Epidermal melanocyte (primary cell): ENCODE data around the gene PLIN5.

ENCODE experiments used
- DNase-seq: peaks from one replicate; pipeline ENCODE4 v3.0.0; 2011; ENCODE audit warnings: low spot score; ENCODE audit not compliant: insufficient read length

Gene PLIN5, protein sequence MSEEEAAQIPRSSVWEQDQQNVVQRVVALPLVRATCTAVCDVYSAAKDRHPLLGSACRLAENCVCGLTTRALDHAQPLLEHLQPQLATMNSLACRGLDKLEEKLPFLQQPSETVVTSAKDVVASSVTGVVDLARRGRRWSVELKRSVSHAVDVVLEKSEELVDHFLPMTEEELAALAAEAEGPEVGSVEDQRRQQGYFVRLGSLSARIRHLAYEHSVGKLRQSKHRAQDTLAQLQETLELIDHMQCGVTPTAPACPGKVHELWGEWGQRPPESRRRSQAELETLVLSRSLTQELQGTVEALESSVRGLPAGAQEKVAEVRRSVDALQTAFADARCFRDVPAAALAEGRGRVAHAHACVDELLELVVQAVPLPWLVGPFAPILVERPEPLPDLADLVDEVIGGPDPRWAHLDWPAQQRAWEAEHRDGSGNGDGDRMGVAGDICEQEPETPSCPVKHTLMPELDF

DNA sequence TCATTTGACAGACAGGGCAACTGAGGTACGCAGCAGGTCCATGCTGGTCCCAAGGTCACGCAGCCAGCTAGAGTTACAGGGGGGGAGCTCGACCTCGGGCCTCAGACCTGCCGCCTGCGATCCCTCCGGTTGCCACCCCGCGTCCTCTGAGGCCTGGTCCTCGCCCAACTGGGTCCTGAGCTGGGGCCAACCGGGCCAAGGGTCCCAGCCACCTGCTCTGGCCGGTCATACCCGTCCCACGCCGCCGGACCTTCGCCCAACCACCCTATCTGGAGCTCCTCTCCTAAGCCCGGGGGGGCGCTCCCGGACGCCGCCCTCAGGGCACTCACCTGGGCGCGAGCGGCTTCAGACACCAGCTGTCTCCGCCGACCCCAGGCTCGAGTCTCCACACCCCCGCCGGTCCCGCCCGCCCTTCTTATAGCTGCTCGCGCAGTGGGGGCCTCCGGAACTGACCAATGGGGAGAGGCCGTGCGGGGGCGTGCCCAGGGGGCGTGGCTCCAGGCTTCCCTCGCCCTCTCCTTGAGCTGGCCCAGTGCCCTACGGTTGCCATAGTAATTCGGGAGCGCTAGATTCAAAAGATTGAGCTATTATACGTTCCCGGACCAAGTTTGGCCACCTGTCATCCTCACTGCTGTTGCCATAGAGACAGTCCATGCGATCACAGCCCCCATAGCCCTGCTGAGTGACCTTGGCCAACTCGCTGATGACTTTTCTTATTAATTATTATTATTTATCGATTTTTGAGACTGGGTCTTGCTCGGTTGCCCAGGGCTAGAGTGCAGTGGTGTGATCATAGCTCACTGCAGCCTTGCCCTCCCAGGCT is at the start of gene PLIN5:
Gene PLIN5 (minus strand): TSS at position 389 of the 823 bp plus-strand sequence. CDS start 1,150 bp downstream, outside the sequence.
- DNase-seq: no peak

DNA sequence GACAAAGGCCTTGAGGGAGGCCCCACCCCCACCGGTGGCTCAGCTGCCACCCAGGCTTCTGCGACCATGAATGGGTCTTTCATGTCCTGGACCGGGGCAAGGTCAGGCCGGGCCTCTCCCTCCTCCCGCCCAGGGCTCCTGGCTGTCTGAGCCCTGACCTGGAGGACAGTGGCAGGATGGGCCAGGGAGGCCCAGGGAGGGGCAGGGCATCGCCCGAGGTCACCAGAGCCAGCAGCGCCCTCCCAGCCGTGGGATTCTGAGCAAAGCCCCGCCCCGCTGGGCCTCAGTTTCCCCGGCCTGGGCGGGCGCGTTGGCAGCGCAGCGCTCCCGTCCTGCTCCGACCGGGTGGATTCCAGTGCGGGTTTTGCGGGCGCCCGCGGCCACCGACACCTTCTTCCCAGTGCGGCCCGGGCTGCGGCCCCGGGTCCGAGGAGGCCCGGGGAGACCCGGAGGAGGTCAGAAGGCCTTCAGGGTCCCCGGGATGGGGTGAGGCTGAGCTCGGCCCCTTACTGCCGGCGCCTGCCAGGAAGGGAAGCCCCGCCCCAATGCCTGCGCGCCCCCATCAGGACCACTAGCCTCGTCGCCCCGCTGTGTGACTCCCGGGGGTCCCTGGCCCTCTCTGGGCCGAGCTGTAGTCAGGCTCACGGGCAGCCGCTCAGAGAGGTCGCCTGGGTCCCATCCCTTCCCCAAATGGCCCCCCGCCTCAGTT is 49.1 kb upstream of the PLIN5 start:
- DNase-seq: no peak

DNA sequence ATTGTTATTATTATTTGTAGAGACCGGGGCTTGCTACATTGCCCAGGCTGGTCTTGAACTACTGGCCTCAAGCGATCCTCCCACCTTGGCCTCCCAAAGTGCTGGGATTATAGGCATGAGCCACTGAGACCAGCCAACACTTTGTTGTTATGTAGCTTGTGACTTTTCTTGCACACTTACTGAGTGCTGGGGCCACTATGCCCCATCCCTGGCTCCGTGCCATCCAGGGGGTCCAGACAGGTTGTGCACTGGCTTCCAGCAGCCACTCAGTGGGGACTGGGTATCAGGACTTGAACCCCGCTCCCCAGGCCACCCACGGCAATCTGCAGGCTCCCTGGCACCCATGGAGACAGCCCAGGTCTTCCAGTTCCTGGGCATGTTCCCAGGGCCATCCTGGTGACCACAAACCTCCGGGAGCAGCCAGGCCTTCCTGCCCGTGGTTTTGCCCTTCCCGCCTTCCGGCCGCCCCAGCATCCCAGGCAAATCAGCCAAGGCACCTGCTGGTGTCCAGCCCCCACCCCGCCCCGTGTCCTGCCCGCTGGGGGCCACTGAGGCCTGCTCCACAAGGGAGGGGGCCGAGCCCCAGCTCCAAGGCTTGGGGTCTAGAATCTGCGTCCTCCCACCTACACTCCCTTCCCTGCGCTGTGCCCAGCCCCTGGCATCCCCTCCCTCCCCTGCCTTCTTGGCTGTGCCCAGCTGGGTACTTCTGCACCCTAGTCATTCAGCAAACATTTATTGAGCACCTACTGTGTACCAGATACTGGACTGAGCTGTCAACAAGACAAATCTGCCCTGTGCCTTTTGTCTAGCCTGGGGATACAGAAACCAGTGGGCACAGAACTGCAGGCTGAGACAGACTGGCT is 48.2 kb upstream of the PLIN5 start:
- DNase-seq: no peak

DNA sequence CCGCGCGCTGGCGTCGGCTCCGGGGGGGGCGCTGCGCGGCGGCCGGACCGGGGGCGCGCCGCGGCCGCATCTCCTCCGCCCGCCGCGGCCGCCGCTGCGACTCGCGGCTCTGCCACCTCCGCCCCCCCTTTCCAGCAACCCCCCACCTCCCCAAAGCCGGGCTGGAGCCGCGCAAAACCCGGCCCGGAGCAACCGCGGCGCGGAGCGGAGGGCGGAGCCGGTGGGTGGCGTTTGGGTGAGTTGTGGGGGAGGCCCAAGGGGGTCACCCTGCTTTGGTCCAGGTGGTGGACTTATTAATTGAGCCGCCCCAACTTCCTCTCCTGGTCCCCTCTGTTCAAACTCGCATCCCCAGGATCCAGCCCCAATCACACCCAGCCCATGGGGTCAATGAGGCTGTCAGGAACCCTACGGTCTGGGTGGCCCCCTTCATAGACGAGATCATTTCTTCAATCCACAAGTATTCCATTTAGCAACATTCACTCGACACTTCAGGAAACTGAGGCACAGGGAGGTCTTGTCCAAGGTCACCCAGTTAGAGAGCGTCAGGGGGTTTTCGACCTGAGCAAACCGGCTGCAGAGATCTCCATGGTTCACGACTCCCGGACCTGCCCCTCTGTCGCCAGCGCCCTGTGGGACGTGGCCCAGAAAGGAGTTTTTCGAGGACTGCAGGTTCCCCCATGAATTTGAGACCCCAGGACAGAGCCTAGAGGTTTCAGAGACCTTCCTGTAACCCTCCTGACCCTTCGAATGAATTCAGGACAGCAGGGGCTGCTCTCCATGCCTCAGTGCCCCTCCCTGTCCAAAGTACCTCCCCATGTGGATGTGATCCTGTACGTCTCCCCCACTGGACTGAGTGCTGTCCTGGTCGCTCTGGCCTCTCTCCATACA is 46.9 kb upstream of the PLIN5 start:
- DNase-seq: no peak

GRCh38 chr19:4580961-4581665 is 46.1 kb upstream of the PLIN5 start:
- DNase-seq: no peak

DNA sequence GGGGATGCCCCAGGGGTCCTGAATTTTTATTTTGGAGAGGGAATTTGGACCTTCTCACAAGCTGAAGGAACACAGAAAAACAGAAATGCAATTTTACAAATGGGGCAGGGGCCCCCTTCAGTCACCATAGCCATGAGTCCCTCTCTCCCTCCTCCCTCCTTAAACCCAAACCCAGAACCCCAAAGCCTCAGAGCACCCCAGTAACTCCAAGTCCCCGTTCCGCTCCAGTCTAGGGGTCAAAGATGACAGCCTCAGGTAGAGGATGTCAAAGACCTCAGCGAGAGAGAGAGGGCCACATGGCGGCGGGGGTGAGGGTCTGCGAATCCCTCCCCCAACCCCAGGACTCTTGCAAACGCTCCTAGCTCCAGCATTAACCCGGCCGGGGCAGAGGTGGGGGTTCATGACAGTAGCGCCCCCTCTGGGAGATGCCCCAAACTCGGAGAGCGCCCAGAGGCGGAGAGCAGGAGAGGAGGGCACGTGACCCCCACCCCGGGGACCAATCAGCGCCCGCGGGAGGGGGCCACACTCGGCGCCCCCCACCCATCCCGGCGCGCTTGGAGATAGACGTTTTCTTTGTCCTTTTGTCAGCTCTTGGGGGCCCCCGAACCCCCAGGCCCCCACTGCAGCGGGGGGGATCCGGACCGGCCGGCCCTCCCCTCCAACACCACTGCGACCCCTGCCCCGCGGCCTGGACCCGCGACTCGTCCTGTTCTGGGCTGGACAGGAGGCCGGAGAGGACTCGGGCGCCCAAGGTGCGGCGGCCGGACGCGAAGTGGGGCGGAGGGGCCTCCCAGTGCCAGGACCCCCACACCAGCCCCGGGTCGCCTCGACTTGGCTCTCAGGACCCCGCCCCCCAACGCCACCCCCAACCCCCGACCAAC is 45.2 kb upstream of the PLIN5 start:
- DNase-seq: no peak

GRCh38 chr19:4579389-4579788 is 44.4 kb upstream of the PLIN5 start:
- DNase-seq: no peak

- no peak for DNase-seq
Observed at GRCh38 chr19:4578552-4579248, 43.7 kb upstream of the PLIN5 start.

- peak; percentile 14 for DNase-seq
Observed at GRCh38 chr19:4577020-4577782, 42.2 kb upstream of the PLIN5 start.

- DNase-seq: peak; percentile 90
Observed at GRCh38 chr19:4576016-4576933, 41.3 kb upstream of the PLIN5 start.

DNA sequence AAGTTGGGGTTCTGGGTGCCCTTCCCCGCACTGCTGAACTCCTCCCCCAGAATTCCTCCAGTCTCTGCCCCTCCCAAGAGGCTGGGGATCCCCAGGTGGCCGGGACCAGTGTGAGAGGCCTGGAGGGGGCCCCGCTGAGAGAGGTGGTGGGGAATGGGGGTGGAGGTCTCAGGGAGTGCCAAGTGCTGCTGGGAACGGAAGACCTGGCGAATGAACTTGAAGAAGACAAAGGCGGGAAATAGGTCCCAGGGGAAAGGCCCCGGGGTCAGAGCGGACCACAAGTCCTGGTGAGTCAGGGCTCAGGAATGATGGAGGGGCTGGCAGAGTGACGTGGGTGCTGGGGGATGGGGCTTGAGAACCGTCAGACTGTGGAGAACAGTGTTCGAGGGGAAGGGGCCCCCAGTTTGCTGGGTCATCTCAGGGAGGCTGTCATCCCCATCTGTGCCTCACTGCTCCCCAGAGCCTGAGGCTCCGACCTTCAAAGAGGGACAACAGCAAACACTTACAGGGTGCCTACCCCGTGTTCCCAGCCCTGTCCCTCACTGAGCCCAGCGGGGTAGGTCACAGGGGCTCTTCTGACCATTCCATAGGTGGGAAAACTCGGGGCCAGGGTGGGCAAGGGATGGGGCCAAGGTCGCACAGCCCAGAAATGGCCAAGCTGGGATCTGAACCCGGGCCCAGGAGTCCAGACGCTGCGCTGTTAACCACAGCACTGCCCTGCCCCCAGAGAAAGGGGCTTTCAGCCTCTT is 40.4 kb upstream of the PLIN5 start:
- peak; percentile 87 for DNase-seq

DNA sequence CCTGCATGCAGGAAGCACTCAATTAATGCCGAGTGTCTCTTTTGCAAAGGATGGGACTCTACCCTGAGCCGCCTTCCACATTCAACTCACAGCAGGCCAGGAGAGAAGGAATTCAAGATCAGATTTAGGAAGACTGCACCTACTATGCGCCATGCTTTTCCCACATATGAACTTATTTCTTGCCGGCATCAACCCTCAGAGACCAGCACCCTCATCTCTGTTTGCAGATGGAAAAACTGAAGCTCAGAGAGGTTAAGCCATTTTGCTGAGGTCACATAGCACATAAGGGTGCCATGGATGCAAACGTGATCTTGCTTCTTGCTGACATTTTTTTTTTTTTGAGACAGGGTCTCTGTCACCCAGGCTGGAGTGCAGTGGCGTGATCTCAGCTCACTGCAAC is 38.7 kb upstream of the PLIN5 start:
- no peak for DNase-seq

- no peak for DNase-seq
Observed at GRCh38 chr19:4571305-4571917, 36.4 kb upstream of the PLIN5 start.

DNA sequence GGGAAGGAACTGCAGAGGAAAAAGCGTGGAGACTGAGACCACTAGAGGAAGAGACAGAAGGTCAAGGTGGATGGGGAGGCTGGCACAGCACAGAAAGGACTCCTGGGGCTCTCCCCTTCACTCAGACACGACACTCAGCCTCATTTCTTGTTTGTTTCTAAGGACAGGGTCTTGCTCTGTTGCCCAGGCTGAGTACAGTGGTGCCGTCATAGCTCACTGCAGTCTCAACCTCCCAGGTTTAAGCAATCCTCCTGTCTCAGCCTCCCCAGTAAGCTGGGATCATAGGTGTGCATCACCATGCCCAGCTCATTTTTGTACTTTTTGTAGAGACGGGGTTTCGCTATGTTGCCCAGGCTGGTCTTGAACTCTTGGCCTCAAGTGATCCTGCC is 35.9 kb upstream of the PLIN5 start:
- no peak for DNase-seq

DNA sequence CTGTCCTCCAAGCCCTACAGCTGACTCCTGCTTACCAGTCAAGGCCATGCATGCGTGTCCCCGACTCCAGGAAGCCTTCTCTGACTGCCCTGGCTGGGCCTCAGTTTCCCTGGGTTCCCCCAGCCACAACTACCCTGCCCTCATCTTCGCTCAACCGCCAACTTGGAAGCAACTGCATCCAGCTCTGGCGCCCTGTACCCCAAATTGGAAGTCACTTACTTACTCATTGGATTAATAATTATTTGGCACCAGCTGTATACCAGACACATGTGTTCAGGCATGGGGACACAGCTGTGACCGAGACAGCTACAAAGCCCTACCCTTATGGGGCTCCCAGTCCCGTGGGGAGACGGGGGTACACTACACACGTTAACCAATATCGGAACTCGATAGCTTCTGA is 35.4 kb upstream of the PLIN5 start:
- DNase-seq: no peak
